OCI-LY3 (cell line): Measurements from ENCODE around the gene PLBD2.

Source experiments
- CTCF ChIP-seq: fragments of 200-600, 300-600 bp; sonication (generic); IDR thresholded peaks from 2 replicates; pipeline ENCODE4 v1.5.1; 2014; ENCODE audit warnings: antibody characterized with exemption, low read length, low read depth
- EZH2phosphoT487 ChIP-seq: fragments of 200-600 bp; shearing (Covaris generic); IDR thresholded peaks from 2 replicates; pipeline ENCODE4 v1.6.1; 2018; ENCODE audit warnings: antibody characterized with exemption, mixed run types, low read depth

- TF ChIP-seq CTCF: no peak
- no peak for TF ChIP-seq EZH2phosphoT487
Observed at GRCh38 chr12:113436586-113436985, 78.2 kb downstream of the PLBD2 start.
